Amniotic stem cell (primary cell): ENCODE results near the gene CTF1.
"Not testable (repeated sequence)": the region's sequence is repeated elsewhere in the genome, so short reads cannot be mapped to it uniquely, and the experiment has no call there.

Experiments used
- DNase-seq: peaks from one replicate; lab custom pipeline; 2025; lab: John Stamatoyannopoulos, UW

The CTF1 gene

DNA sequence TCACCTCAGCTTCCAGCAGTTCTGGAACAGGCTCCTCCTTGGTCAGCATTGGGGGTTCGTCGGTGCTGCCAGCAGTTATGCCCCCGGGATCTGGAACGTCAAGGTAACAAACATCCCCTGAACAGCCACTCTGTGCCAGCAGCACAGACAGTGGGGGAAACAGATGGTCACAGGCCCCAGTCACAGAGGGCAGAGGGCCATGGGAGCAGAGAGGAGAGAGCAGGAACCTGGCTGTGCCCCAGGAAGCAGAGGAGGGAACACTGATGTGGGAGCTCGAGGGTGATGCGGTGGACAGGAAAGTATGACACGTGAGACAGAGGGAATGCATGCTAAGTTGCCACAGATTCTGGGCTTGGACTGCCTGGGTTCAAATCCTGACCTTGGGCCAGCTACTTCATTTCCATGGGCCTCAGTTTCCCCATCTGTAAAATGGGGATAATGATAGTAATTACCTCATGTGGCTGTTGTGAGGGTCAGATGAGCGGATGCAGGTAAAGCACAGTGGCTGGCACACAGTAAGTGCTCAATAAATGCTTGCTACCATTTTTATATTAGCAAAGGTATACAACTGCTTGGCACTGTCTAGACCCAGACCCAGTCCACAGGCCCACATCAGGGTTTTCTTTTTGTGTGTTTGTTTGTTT, 7.4 kb upstream of the CTF1 start:
- DNase-seq, result no peak

- no peak for DNase-seq
These were observed 6.7 kb upstream of the CTF1 start for GRCh38 chr16:30889721-30890120.

- not testable (repeated sequence) for DNase-seq
These were observed 5.2 kb upstream of the CTF1 start for GRCh38 chr16:30891043-30891823.

GRCh38 chr16:30892670-30893416, 3.6 kb upstream of the CTF1 start:
- DNase-seq, result no peak

GRCh38 chr16:30893417-30893743, 3.0 kb upstream of the CTF1 start:
- no peak for DNase-seq

DNA sequence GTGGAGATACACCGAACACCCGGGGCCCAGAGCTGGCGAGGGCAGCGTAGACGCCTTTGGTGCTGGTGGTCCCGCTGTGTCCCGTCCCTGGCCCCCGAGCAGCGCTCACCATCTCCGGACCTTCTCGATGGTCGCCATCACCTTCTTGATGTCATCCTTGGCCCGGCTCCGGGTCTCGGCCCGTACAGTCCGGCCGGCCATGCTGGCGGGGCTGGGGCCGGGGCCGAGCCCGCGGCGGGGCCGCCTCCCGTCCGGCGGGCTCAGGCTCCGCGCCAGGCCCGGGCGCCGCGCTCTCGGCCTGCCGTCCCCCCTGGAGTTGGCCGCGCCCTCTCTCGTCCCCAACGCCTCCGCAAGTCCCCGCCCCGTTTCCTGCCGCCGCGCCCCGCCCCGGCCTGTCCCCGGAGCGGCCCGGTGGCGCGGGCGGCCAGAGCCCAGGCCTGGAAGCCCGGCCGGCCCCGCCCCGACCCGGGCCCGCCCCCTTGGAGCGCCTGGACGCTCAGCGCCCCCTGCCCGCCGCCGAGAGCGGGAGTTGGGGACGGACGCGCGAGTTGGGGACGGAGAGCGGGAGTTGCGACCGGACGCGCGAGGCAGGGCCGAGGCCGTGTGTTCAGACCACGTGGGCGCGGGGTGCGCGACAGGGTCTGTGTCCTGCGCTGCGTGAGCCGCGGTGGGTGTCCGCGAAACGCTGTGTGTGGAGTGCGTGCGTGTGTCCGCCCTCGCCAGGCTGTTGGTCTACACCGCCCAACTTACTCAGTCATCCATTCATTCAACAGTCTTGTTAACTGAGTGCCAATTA, 2.5 kb upstream of the CTF1 start, which contains the start of gene BCL7C:
Gene BCL7C, minus strand, starts transcription at position 334 of the 796 bp plus-strand sequence. Its CDS starts 133 bp downstream, at position 201.
- peak; percentile 70 for DNase-seq

DNA sequence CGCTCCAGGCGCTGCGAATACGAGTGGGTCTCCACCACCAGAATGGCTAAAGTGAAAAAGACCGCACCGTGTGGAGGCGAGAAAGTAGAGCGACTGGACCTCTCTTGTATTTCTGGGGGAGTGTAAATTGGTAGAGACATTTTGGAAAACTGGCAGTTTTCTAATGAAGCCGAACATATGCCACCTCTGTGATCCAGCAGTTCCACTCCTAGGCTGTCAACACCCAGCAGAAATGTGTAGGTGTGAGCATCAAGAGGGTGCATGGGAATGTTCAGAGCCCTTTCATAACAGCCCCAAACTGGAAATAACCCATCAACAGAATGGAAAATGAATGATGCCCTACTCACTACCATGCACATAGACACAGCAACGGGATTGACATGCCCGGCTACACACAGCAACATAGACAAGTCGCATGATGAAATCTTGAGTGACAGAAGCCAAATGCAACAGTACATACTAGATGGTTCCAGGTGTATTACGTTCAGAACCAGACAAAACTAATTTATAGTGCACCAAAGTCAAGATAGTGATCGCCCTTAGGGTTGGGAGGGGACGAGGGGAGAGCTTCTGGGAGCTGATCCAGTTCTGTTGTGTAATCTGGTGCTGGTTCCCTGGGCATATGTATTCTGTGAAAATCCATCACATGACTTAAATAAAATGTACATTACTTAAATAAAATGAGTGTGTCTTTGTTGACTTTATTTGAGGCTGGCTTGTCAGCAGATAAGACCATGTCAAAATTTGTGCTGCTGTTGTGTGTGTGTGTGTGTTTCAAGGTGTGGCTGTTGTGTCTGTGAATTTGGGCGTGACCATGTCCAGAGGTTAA, 1.7 kb upstream of the CTF1 start:
- DNase-seq, result no peak

DNA sequence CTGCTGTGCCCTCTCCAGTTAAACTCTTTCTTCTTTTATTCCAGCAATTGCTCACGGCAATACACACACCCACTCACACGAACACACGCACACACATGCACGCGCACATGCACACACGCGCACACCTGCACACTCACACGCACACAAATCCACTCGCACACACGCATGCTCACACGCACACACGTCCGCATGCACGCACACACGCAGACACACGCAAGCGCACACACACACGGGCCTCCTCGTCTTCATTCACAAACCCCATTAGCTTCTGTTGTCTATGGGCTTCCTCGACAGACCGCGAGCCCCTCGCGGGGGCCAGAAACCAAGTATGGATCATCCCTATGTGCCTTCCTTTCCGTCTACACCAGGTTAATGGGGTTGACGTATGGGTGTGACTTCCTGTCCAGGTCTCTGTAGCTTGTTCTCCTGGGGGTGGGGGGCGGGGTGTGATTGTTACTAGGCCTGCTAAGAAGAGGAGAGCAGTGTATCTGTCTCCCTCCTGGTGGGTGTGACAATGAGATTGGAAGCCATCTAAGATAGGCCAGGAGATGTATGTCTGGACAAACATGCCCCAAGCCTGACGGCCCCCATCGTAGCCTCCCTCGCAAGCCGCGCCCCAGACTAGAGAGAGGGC, 670 bp upstream of the CTF1 start:
- DNase-seq, result no peak

DNA sequence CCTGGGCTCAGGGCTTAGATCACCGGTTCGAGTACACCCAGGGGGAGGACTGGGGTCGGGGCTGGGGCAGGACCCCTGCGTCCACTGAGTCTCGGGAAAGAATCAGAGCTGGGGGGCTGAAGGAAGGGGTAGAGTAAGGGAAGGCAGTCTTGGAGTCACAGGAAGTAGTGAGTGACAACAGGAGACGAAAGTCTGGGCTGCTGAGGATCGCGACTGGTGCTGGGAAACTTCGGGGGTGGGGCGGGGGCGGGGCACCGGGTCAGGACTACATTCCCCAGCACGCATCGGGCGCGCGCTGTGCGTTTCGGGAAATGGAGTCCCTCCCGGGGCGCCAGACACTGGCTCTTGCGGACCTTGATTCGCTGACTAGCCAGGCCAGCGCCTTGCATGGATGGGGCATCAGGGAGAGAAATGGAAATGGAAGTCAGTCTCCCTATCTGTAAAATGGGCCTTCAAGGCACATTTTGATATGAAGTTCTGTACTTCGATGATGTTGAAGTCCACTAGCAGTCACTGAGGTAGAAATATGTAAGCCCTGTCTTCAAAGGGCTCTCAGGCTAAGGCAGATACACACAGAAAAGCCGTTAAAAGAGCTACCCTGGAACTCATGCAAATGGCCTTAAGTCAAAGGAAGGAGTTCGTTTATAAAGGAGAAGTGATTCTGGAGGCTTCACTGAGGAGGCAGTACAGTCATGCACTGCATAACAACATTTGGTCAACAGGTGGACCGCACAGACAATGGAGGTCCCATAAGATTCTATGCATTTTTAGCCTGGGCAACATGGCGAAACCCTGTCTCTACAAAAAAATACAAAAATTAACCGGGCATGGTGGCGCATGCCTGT, 697 bp downstream of the CTF1 start:
- DNase-seq, result peak; percentile 86

DNA sequence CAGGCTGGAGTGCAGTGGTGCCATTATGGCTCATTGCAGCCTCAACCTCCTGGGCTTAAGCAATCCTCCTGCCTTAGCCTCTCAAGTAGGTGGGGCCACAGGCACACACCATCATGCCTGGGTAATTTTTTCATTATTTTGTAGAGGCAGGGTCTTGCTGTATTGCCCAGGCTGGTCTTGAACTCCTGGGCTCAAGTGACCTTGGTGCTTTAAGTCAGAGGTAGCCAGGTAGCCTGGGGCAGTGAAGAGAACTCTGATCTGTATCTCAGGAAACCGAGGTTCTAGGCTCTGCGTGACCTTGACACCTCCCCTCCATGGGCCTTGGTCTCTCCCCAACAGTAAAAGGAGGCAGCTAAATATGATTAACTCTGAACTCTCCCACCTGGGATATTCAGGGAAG, 3.4 kb downstream of the CTF1 start:
- DNase-seq, result no peak

- DNase-seq, result no peak
These were observed 4.2 kb downstream of the CTF1 start for GRCh38 chr16:30900588-30900987.

GRCh38 chr16:30901201-30902028, 5.0 kb downstream of the CTF1 start:
- DNase-seq, result no peak

DNA sequence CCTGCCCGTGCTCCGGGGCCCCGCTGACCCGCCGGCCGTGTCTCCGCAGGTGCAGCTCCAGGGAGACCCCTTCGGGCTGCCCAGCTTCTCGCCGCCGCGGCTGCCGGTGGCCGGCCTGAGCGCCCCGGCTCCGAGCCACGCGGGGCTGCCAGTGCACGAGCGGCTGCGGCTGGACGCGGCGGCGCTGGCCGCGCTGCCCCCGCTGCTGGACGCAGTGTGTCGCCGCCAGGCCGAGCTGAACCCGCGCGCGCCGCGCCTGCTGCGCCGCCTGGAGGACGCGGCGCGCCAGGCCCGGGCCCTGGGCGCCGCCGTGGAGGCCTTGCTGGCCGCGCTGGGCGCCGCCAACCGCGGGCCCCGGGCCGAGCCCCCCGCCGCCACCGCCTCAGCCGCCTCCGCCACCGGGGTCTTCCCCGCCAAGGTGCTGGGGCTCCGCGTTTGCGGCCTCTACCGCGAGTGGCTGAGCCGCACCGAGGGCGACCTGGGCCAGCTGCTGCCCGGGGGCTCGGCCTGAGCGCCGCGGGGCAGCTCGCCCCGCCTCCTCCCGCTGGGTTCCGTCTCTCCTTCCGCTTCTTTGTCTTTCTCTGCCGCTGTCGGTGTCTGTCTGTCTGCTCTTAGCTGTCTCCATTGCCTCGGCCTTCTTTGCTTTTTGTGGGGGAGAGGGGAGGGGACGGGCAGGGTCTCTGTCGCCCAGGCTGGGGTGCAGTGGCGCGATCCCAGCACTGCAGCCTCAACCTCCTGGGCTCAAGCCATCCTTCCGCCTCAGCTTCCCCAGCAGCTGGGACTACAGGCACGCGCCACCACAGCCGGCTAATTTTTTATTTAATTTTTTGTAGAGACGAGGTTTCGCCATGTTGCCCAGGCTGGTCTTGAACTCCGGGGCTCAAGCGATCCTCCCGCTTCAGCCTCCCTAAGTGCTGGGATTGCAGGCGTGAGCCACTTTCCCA, 5.9 kb downstream of the CTF1 start:
- peak; percentile 42 for DNase-seq

DNA sequence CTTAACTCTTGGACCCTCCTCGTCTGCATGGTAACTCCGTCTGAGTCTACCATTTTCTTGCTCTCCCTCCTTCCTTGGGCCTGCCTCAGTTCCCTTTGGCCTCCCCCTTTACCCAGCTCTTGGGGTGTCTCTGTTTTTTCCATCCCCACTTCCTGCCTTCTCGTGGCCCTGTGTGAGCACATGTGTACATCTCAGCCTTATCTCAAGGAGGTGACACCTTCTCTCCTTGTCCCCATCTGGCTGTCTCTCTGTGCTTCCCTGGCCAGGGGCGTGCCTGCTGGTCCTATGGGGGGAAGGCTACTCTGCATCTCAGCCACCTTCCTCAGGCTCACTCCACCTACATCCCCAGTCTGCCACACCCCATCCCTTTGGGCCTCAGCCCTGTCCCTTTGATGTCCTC, 6.6 kb downstream of the CTF1 start:
- no peak for DNase-seq

DNA sequence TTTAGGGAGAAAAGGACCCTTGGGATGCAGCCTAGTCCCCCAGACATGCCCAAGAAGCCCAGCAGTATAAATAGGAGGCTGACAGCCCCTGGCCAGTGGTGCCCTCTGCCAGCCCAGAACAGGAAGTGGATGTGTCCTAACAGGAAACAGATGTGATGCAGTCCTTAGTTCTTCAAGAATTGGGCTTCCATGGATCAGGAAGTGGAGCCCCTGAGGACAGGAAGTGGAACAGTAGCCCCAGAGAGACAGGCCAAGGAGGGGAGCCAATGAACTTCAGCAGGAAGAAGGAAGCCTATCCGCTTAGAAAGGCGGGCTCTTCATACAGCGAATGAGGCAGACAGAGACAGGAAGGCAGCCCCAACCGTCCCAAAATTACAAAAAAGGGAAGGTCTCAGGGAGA, 7.2 kb downstream of the CTF1 start:
- DNase-seq, result no peak

GRCh38 chr16:30904114-30904780, 7.8 kb downstream of the CTF1 start:
- no peak for DNase-seq

GRCh38 chr16:30907064-30907463, 10.7 kb downstream of the CTF1 start:
- no peak for DNase-seq
